HG02610 (cell line): ENCODE data around the gene DCAKD.

Source experiments
- ATAC-seq: cut with Tn5 transposase; IDR thresholded peaks from one replicate; pipeline ENCODE4 v1.9.1; 2021; ENCODE audit warnings: mild to moderate bottlenecking, moderate library complexity; ENCODE audit not compliant: unreplicated experiment

The DCAKD gene

GRCh38 chr17:45005700-45006099 is 45.7 kb downstream of the DCAKD start:
- no peak for ATAC-seq

- ATAC-seq, result no peak
Measured at GRCh38 chr17:45004388-45004787, 47.0 kb downstream of the DCAKD start.

- ATAC-seq, result no peak
Measured at GRCh38 chr17:45003877-45004276, 47.6 kb downstream of the DCAKD start.

GRCh38 chr17:45001310-45001709 is 50.1 kb downstream of the DCAKD start:
- ATAC-seq, result no peak

GRCh38 chr17:44999433-44999832 is 52.0 kb downstream of the DCAKD start:
- no peak for ATAC-seq

GRCh38 chr17:44998646-44999045 is 52.8 kb downstream of the DCAKD start:
- ATAC-seq, result no peak

- ATAC-seq, result no peak
Measured at GRCh38 chr17:44997733-44998520, 53.5 kb downstream of the DCAKD start.

- ATAC-seq, result no peak
Measured at GRCh38 chr17:44996304-44996703, 55.1 kb downstream of the DCAKD start.

- ATAC-seq, result no peak
Measured at GRCh38 chr17:44995436-44996001, 55.9 kb downstream of the DCAKD start.

- no peak for ATAC-seq
Measured at GRCh38 chr17:44992242-44992939, 59.0 kb downstream of the DCAKD start.

- no peak for ATAC-seq
Measured at GRCh38 chr17:44990994-44991393, 60.4 kb downstream of the DCAKD start.

- ATAC-seq, result no peak
Measured at GRCh38 chr17:44989552-44990138, 61.8 kb downstream of the DCAKD start.

GRCh38 chr17:44988044-44988942 is 63.1 kb downstream of the DCAKD start:
- no peak for ATAC-seq

- no peak for ATAC-seq
Measured at GRCh38 chr17:44983563-44983962, 67.9 kb downstream of the DCAKD start.

- no peak for ATAC-seq
Measured at GRCh38 chr17:44982113-44982702, 69.2 kb downstream of the DCAKD start.

GRCh38 chr17:44981221-44981968 is 70.0 kb downstream of the DCAKD start:
- no peak for ATAC-seq

GRCh38 chr17:44979426-44979995 is 71.9 kb downstream of the DCAKD start:
- no peak for ATAC-seq

GRCh38 chr17:44978807-44979206 is 72.6 kb downstream of the DCAKD start:
- no peak for ATAC-seq
